Measurements from ENCODE around the gene ZNF597. TPM values are rescaled to one million over a fixed set of nuclear protein-coding genes. Genes with fewer than 3 reads are reported as not detected.

Gene ZNF597
- total RNA-seq, 4 donors from 2014 or later: 2.1 to 3.2 (median 2.5) TPM

DNA sequence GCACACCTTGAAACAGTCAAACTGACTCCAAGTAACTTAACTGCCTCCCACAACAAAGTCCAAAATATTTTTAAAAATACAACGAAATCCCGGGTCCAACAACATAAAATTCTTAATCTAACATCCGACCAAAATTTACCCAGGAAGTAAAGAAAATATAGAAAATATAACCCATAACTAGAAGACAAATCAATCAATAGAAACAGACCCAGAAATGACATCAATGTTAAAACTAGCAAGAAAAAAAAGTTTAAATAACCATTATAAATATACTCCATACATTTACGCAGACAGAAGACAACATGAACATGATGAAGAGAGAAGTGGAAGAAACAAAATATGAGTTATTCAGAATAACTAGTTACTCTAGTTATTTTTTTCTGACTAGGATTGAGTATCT lies 3.7 kb downstream of the ZNF597 start:
- H3K4me3 ChIP-seq (ENCODE audit: low read depth, poor library complexity, severe bottlenecking): no peak overlapping the region
- intact Hi-C loops (cut with DNase I; ENCODE audit: low total_unique reads): no loop called here
- TF ChIP-seq POLR2A (IDR thresholded peaks at IDR 0.05): no peak
- TF ChIP-seq, protein P1, sequence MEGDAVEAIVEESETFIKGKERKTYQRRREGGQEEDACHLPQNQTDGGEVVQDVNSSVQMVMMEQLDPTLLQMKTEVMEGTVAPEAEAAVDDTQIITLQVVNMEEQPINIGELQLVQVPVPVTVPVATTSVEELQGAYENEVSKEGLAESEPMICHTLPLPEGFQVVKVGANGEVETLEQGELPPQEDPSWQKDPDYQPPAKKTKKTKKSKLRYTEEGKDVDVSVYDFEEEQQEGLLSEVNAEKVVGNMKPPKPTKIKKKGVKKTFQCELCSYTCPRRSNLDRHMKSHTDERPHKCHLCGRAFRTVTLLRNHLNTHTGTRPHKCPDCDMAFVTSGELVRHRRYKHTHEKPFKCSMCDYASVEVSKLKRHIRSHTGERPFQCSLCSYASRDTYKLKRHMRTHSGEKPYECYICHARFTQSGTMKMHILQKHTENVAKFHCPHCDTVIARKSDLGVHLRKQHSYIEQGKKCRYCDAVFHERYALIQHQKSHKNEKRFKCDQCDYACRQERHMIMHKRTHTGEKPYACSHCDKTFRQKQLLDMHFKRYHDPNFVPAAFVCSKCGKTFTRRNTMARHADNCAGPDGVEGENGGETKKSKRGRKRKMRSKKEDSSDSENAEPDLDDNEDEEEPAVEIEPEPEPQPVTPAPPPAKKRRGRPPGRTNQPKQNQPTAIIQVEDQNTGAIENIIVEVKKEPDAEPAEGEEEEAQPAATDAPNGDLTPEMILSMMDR (IDR thresholded peaks at IDR 0.05): no peak
- 87 to 88% methylated on average over 4 of the region's 4 CpGs for WGBS, 2 donors
- no peak for DNase-seq (ENCODE audit: low spot score in 2 of 2)

- DNase-seq (ENCODE audit: low spot score in 2 of 2): no peak
- TF ChIP-seq, protein P1 (IDR thresholded peaks at IDR 0.05): no peak
- TF ChIP-seq POLR2A (IDR thresholded peaks at IDR 0.05): no peak
- intact Hi-C loops (cut with DNase I; ENCODE audit: low total_unique reads): no loop called here
- no peak overlapping the region for H3K4me3 ChIP-seq (ENCODE audit: low read depth, poor library complexity, severe bottlenecking)
Measured at GRCh38 chr16:3434373-3434772, 8.9 kb downstream of the ZNF597 start.

GRCh38 chr16:3431779-3432219 lies 11.5 kb downstream of the ZNF597 start:
- TF ChIP-seq POLR2A (IDR thresholded peaks at IDR 0.05): no peak
- TF ChIP-seq, protein P1 (IDR thresholded peaks at IDR 0.05): no peak
- WGBS, 2 donors: 65 to 66% methylated on average over 23 to 26 of the region's 26 CpGs
- intact Hi-C loops (cut with DNase I; ENCODE audit: low total_unique reads): no loop called here
- H3K4me3 ChIP-seq (ENCODE audit: low read depth, poor library complexity, severe bottlenecking): no peak overlapping the region
- peak in 1 of 2 donors; percentile 85 for DNase-seq (ENCODE audit: low spot score in 2 of 2)

- DNase-seq (ENCODE audit: low spot score in 2 of 2): no peak
- TF ChIP-seq, protein P1 (IDR thresholded peaks at IDR 0.05): no peak
- no peak for TF ChIP-seq POLR2A (IDR thresholded peaks at IDR 0.05)
- intact Hi-C loops (cut with DNase I; ENCODE audit: low total_unique reads): no loop called here
- no peak overlapping the region for H3K4me3 ChIP-seq (ENCODE audit: low read depth, poor library complexity, severe bottlenecking)
- WGBS, 2 donors: 43 to 49% methylated on average over 28 to 29 of the region's 29 CpGs
Measured at GRCh38 chr16:3413730-3414379, 29.4 kb downstream of the ZNF597 start.

GRCh38 chr16:3408561-3409197 lies 34.6 kb downstream of the ZNF597 start:
- intact Hi-C loops (cut with DNase I; ENCODE audit: low total_unique reads): loop anchor here (10.0 kb wide), 1 partner anchor 104 kb away; the partner anchor contains the start of genes TIGD7 and ZNF75A

More at GRCh38 chr16:3408561-3409197, 34.6 kb downstream of the ZNF597 start:
- DNase-seq (ENCODE audit: low spot score in 2 of 2): no peak
- no peak overlapping the region for H3K4me3 ChIP-seq (ENCODE audit: low read depth, poor library complexity, severe bottlenecking)
- WGBS, 2 donors: 97 to 99% methylated on average over 12 of the region's 12 CpGs
- TF ChIP-seq, protein P1 (IDR thresholded peaks at IDR 0.05): no peak
- no peak for TF ChIP-seq POLR2A (IDR thresholded peaks at IDR 0.05)

Data from lower leg skin (tissue), 4 donors.